CD4-positive, CD25-positive, alpha-beta regulatory T cell (primary cell): ENCODE data around the gene LRTM1. TPM values are rescaled to one million over a fixed set of nuclear protein-coding genes. Genes with fewer than 3 reads are reported as not detected.

Experiments used
- ATAC-seq, 2 donors: fragments of 150-1000 bp; cut with Tn5 transposase; one replicate each; pipeline ENCODE4 v1.10.0; 2021; ENCODE audit warnings: low read depth in 2 of 2, moderate number of reproducible peaks in 2 of 2, moderate library complexity in 1 of 2
- DNase-seq, 3 donors: peaks; one replicate each; pipeline versions ENCODE4 v3.0.0 to v3.0.0-alpha.2; 2012 to 2022; ENCODE audit warnings: mixed read lengths in 1 of 3
- H3K27ac ChIP-seq: one replicate; pipeline ENCODE4 v1.7.0; 2013; ENCODE audit warnings: mild to moderate bottlenecking, low read length; ENCODE audit not compliant: insufficient read depth, poor library complexity, severe bottlenecking
- H3K27me3 ChIP-seq: one replicate; pipeline ENCODE4 v1.7.0; 2013; ENCODE audit warnings: low read length; ENCODE audit not compliant: control insufficient read depth, insufficient read depth
- H3K36me3 ChIP-seq: one replicate; pipeline ENCODE4 v1.7.0; 2013; ENCODE audit warnings: mild to moderate bottlenecking, low read length, moderate library complexity; ENCODE audit not compliant: control insufficient read depth, insufficient read depth
- H3K4me1 ChIP-seq: 2 replicates; pipeline ENCODE4 v1.7.0; 2013; ENCODE audit warnings: mild to moderate bottlenecking, low read length; ENCODE audit not compliant: insufficient read depth, control insufficient read depth, poor library complexity, severe bottlenecking
- H3K4me3 ChIP-seq: one replicate; pipeline ENCODE4 v1.7.0; 2013; ENCODE audit warnings: low read depth, mild to moderate bottlenecking, low read length, moderate library complexity
- H3K9me3 ChIP-seq, 2 experiments: 1 replicate in 1 of 2; 2 replicates in 1 of 2; pipeline ENCODE4 v1.7.0; 2013; ENCODE audit warnings: low read length in 2 of 2, mild to moderate bottlenecking in 1 of 2, moderate library complexity in 1 of 2; ENCODE audit not compliant: control insufficient read depth in 2 of 2
- H3K27ac Mint-ChIP-seq, 3 donors: one replicate each; pipeline ENCODE4 v1.8.0; 2020 to 2022; ENCODE audit warnings: mild to moderate bottlenecking in 3 of 3, mixed read lengths in 3 of 3, moderate library complexity in 2 of 3
- H3K27me3 Mint-ChIP-seq: one replicate; pipeline ENCODE4 v1.8.0; 2022; ENCODE audit warnings: mild to moderate bottlenecking, mixed read lengths
- H3K36me3 Mint-ChIP-seq: one replicate; pipeline ENCODE4 v1.8.0; 2020; ENCODE audit warnings: mixed read lengths
- H3K4me1 Mint-ChIP-seq, 4 donors: one replicate each; pipeline ENCODE4 v1.8.0; 2020 to 2022; ENCODE audit warnings: mixed read lengths in 4 of 4, mild to moderate bottlenecking in 1 of 4
- H3K4me3 Mint-ChIP-seq, 4 donors: one replicate each; pipeline ENCODE4 v1.8.0; 2020 to 2022; ENCODE audit warnings: mild to moderate bottlenecking in 4 of 4, mixed read lengths in 4 of 4, moderate library complexity in 3 of 4
- H3K9me3 Mint-ChIP-seq, 7 donors: one replicate each; pipeline ENCODE4 v1.8.0; 2020 to 2022; ENCODE audit warnings: mixed read lengths in 7 of 7, mild to moderate bottlenecking in 3 of 7, moderate library complexity in 2 of 7
- polyA plus RNA-seq, 4 donors: library from polyadenylated mRNA; unstranded; fragments of 300-500 nt; fragmentation: Illumina TruSeq; gene quantifications; one replicate each; pipeline ENCODE4 v1.2.3, GENCODE V29; 2021
- total RNA-seq: library from RNA; stranded (reverse); gene quantifications from one replicate; pipeline ENCODE4 v1.2.3, GENCODE V29; 2022

The LRTM1 gene
- total and polyA plus RNA-seq, 5 donors from 2014 or later: not detected

DNA sequence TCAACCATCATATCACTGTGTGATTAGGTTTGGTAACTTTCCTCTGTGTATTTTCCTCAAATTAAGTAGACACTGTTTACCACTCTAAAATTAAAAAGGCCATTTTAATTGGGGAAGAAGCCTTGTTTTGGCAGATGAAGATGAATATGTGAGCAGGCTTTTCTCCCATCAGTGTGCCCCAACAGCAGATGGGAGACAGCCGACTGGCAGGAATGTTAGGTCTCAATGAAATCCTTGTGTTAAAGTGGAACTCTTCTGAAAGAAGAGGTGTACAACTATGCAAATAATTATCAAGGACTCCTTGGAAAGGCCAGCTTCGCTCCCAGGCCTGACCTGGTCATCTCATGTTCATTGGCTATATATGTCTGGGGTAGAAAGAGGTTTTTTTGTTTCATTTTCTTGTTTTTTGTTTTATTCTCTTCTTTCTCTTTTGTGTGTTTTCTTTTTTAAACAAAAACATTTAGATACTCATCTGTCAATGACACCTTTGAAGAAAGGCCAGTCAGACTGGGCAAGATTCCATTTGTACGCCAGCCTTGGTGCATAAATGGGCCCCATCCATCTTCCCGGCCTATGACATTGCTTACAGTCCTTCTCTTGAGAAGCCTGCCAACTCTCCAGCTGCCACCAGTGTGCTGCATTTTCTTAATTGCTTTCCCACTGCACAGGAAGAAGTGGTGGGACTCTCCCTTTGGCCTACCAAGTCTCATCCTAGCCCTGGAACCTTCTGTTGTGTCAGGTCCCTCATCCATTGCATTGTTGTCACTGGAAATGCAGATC lies 25.8 kb downstream of the LRTM1 start:
- Mint-ChIP-seq H3K36me3 (no peaks in the 10 kb centered on the region), H3K4me1 (no peaks in the 10 kb centered on the region), H3K27ac (no peak overlapping the region), H3K27me3 (no peaks in the 10 kb centered on the region), H3K4me3 (no peak overlapping the region), H3K9me3 (peaks cover 0 to 4% (median 2%) of the 10 kb centered on the region in 7 donors)
- ATAC-seq (no peak), DNase-seq (no peak)
- H3K27me3 ChIP-seq: no peaks in the 10 kb centered on the region
- no peaks in the 10 kb centered on the region for H3K4me1 ChIP-seq
- no peak overlapping the region for H3K27ac ChIP-seq
- no peaks in the 10 kb centered on the region for H3K36me3 ChIP-seq
- H3K9me3 ChIP-seq: no peaks in the 10 kb centered on the region
- H3K4me3 ChIP-seq: no peak overlapping the region

DNA sequence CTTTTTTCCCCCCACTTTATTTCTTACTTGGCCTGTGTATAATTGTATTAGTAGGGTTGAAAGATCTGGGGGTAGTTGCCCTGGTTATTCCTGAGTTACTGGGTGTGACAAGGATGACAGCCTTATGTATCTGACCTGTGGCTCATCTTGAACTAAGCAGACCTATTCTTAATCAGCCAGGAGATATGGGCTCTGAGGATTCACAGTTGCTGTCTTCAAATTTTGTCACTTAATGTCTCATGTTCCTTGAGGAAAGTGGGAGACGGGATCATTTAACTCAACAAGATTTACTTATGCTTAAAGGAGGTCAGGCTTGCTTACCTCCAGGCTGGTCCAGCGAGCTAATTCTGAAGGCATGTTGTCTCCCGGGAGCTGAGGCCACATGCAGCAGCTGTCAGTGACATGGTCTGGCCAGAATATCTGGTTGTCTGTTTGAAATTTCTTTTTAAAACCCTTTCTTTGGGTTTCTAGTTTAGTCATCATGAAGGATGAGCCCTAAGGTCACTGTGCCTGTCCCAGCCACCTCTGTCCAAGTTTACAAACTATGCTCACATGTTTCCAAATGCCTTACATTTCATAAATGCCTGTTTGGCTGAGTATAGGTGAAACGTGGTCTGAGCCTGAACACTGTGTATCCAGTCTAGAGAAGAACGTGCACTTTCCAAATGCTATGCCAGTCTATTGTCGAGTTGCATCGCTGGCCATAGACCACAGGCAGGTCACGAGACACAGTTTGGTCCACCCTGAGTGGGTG lies 26.8 kb downstream of the LRTM1 start:
- Histone ChIP-seq H3K36me3 (no peaks in the 10 kb centered on the region), H3K27ac (no peak overlapping the region), H3K9me3 (no peaks in the 10 kb centered on the region), H3K27me3 (no peaks in the 10 kb centered on the region), H3K4me3 (no peak overlapping the region), H3K4me1 (no peaks in the 10 kb centered on the region)
- Mint-ChIP-seq H3K27ac (no peak overlapping the region), H3K27me3 (no peaks in the 10 kb centered on the region), H3K9me3 (peaks cover 0 to 4% (median 0%) of the 10 kb centered on the region in 7 donors), H3K36me3 (no peaks in the 10 kb centered on the region), H3K4me3 (no peak overlapping the region), H3K4me1 (no peaks in the 10 kb centered on the region)
- DNase-seq (no peak), ATAC-seq (no peak)

DNA sequence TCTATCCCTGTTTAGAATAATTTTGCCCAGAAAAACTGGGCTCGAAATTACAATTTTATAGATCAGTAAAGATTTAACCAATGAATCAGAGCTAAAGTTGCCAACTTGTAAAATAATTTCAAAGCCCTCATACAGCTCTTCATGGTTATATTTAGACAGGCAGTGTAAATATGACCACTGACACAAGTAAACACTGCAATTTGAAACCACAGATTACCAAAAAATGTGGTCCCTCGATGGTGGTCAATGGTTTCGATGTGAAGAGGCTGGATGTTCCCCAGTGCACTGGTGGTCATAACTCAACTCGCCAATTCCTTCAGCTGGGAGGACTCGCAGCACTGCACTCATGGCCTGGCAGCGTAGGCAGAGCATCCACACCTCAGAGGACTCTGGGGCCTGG lies 28.6 kb downstream of the LRTM1 start:
- Mint-ChIP-seq H3K9me3 (peaks cover 0 to 4% (median 0%) of the 10 kb centered on the region in 7 donors), H3K4me1 (no peaks in the 10 kb centered on the region), H3K4me3 (no peak overlapping the region), H3K27me3 (no peaks in the 10 kb centered on the region), H3K27ac (no peak overlapping the region), H3K36me3 (no peaks in the 10 kb centered on the region)
- Histone ChIP-seq H3K27me3 (no peaks in the 10 kb centered on the region), H3K36me3 (no peaks in the 10 kb centered on the region), H3K4me3 (no peak overlapping the region), H3K27ac (no peak overlapping the region), H3K9me3 (no peaks in the 10 kb centered on the region), H3K4me1 (no peaks in the 10 kb centered on the region)
- ATAC-seq (no peak), DNase-seq (no peak)

DNA sequence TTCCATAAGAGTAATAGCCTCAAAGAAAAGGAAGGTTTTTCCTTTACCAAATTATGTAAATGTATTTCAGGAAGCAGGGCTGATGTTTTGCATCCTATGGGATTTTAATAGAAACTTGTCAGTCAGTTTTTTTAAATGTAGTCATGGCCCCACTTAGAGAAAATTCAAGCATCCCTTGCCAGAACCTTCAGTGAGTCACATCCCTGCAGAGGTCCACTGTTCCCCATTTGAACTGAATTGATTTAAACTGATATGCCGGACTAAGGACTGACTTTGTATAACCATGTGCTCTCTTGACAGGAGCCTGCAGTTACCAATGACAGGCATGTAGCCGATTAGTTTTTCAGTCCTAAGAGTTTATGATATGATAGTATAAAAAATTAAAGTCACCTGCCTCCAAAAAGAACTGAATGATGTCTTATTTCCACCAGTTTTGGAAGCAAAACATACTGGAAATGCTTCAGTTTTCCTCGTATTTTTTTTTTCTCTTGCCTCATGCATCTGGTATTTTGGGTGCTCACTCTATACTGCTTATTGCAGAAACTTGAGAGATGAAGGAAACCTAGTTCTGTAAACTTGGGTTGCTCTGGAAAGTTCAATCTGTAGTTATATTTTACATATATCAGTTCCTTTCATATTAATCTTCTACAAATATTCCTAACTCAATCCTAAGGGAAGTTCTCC lies 30.7 kb downstream of the LRTM1 start:
- H3K27ac ChIP-seq: no peak overlapping the region
- Mint-ChIP-seq H3K27me3 (no peaks in the 10 kb centered on the region), H3K9me3 (peaks cover 0 to 4% (median 0%) of the 10 kb centered on the region in 7 donors), H3K4me1 (no peaks in the 10 kb centered on the region), H3K4me3 (no peak overlapping the region), H3K27ac (no peak overlapping the region), H3K36me3 (no peaks in the 10 kb centered on the region)
- ATAC-seq (no peak), DNase-seq (no peak)
- no peak overlapping the region for H3K4me3 ChIP-seq
- no peaks in the 10 kb centered on the region for H3K9me3 ChIP-seq
- no peaks in the 10 kb centered on the region for H3K36me3 ChIP-seq
- H3K27me3 ChIP-seq: no peaks in the 10 kb centered on the region
- no peaks in the 10 kb centered on the region for H3K4me1 ChIP-seq

DNA sequence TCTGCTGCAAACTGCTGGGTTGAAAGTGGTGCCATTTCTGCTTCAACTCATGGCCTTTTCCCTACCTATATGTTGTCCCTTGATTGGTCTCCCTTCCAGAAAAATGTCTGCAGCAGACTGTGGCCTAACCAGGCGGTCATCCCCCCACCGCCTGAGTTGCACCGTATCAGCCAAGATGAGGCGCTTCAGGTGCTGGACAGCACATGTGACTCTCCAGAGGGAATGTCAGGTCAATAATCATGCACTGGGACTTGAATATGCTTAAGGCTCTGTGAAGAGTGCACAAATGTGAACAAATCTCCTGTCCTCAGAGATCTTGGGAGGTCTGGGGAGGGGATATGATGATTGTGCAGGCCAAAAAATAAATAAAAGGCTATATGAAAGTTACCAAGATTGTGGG lies 32.2 kb downstream of the LRTM1 start:
- Mint-ChIP-seq H3K4me1 (no peaks in the 10 kb centered on the region), H3K27ac (no peak overlapping the region), H3K27me3 (no peaks in the 10 kb centered on the region), H3K36me3 (no peaks in the 10 kb centered on the region), H3K9me3 (peaks cover 0 to 4% (median 0%) of the 10 kb centered on the region in 7 donors), H3K4me3 (no peak overlapping the region)
- no peak for ATAC-seq
- DNase-seq: no peak
- H3K4me3 ChIP-seq: no peak overlapping the region
- no peaks in the 10 kb centered on the region for H3K27me3 ChIP-seq
- no peaks in the 10 kb centered on the region for H3K36me3 ChIP-seq
- H3K27ac ChIP-seq: no peak overlapping the region
- no peaks in the 10 kb centered on the region for H3K9me3 ChIP-seq
- H3K4me1 ChIP-seq: no peaks in the 10 kb centered on the region

DNA sequence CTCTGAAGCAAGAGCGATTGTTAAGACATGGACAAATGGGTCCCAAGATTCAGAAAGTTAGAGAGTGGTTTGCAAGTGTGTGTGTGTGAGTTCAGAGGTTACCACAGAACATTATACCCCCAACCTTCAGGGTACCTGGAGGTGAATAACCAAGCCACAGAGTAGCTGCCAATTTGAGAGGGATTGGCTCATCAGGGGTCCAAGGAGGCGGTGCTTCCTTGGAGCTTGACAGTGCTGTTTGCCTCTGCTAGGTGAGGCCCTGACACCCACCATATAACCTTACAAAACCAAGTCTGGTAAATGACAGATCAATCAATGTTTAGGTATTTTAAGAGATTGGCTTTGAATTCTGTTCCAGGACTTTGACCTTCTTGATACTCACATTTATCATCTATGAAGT lies 35.7 kb downstream of the LRTM1 start:
- no peaks in the 10 kb centered on the region for H3K4me1 Mint-ChIP-seq
- peaks cover 0 to 4% (median 2%) of the 10 kb centered on the region in 7 donors for H3K9me3 Mint-ChIP-seq
- H3K4me3 Mint-ChIP-seq: no peak overlapping the region
- Histone ChIP-seq H3K36me3 (no peaks in the 10 kb centered on the region), H3K9me3 (no peaks in the 10 kb centered on the region), H3K27ac (no peak overlapping the region), H3K4me1 (no peaks in the 10 kb centered on the region), H3K4me3 (no peak overlapping the region), H3K27me3 (no peaks in the 10 kb centered on the region)
- no peak overlapping the region for H3K27ac Mint-ChIP-seq
- DNase-seq (no peak), ATAC-seq (no peak)
- H3K27me3 Mint-ChIP-seq: no peaks in the 10 kb centered on the region
- no peaks in the 10 kb centered on the region for H3K36me3 Mint-ChIP-seq

DNA sequence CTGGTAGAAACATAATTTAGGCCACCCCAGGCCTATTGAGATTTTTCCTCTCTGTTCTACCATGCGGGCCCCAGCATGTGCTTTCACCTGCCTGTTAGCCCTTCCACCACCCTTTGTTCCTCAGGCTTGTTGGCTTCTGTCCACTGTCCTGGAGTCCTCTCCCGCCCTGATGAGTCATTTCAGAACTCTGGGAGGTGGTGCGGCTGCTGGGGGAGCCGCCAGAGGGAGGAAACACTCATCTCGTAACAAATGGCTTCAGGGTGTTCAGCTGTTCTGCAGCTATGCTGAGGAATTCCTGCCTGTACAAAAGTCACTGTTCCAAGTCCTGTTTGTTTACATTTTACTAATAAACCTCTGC lies 36.3 kb downstream of the LRTM1 start:
- Mint-ChIP-seq H3K4me1 (no peaks in the 10 kb centered on the region), H3K4me3 (no peak overlapping the region), H3K9me3 (peaks cover 0 to 4% (median 2%) of the 10 kb centered on the region in 7 donors), H3K27me3 (no peaks in the 10 kb centered on the region), H3K36me3 (no peaks in the 10 kb centered on the region), H3K27ac (no peak overlapping the region)
- Histone ChIP-seq H3K9me3 (no peaks in the 10 kb centered on the region), H3K27me3 (no peaks in the 10 kb centered on the region), H3K36me3 (no peaks in the 10 kb centered on the region), H3K4me3 (no peak overlapping the region), H3K4me1 (no peaks in the 10 kb centered on the region), H3K27ac (no peak overlapping the region)
- ATAC-seq: no peak
- no peak for DNase-seq
